DOHH2 (cell line): Measurements from ENCODE around the gene SLC10A4.

Experiments used
- EZH2phosphoT487 ChIP-seq: fragments of 200-600 bp; sonication (generic); IDR thresholded peaks from 2 replicates; pipeline ENCODE4 v1.6.1; 2017; ENCODE audit warnings: borderline replicate concordance, mild to moderate bottlenecking, antibody characterized with exemption, low read length, moderate library complexity, mixed read lengths
- TF ChIP-seq, protein P1 (sequence below): fragments of 200-600 bp; sonication (generic); IDR thresholded peaks from one replicate; pipeline ENCODE4 v1.5.1; 2014; ENCODE audit warnings: antibody characterized with exemption, mild to moderate bottlenecking, low read depth, low read length; ENCODE audit not compliant: poor library complexity, severe bottlenecking

GRCh38 chr4:48478273-48478672 lies 4.9 kb upstream of the SLC10A4 start:
- TF ChIP-seq, protein P1, sequence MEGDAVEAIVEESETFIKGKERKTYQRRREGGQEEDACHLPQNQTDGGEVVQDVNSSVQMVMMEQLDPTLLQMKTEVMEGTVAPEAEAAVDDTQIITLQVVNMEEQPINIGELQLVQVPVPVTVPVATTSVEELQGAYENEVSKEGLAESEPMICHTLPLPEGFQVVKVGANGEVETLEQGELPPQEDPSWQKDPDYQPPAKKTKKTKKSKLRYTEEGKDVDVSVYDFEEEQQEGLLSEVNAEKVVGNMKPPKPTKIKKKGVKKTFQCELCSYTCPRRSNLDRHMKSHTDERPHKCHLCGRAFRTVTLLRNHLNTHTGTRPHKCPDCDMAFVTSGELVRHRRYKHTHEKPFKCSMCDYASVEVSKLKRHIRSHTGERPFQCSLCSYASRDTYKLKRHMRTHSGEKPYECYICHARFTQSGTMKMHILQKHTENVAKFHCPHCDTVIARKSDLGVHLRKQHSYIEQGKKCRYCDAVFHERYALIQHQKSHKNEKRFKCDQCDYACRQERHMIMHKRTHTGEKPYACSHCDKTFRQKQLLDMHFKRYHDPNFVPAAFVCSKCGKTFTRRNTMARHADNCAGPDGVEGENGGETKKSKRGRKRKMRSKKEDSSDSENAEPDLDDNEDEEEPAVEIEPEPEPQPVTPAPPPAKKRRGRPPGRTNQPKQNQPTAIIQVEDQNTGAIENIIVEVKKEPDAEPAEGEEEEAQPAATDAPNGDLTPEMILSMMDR, result no peak
- TF ChIP-seq EZH2phosphoT487, result no peak
